Measurements from ENCODE around the gene DPEP2. TPM values are rescaled to one million over a fixed set of nuclear protein-coding genes. Genes with fewer than 3 reads are reported as not detected.
A peak's percentile ranks its signal among the peaks of the same experiment; 100 is the strongest.

The DPEP2 gene
- total and polyA plus RNA-seq, 8 donors: 0.61 to 5.2 (median 1.7) TPM; not detected in 2

- Histone ChIP-seq H3K27me3 (no peaks in the 10 kb centered on the region), H3K27ac (peak overlapping the region; percentile 2 to 80 (median 72)), H3K9me3 (no peaks in the 10 kb centered on the region), H3K4me3 (peak overlapping the region; percentile 36 to 44 (median 42)), H3K4me1 (peaks cover 11 to 21% (median 13%) of the 10 kb centered on the region in 4 donors), H3K36me3 (no peaks in the 10 kb centered on the region)
- intact Hi-C loops (cut with DNase I; ENCODE audit: low total_unique reads): loop anchor here (5.0 kb wide), 1 partner anchor 44 kb away; no protein-coding TSS in a partner anchor
- WGBS, 5 donors: 12 to 57% (median 18%) methylated on average over 9 to 39 of the region's 39 CpGs
- peak in 2 of 3 donors; percentile 7 to 51 for TF ChIP-seq POLR2AphosphoS5 (IDR thresholded peaks at IDR 0.05)
- no peak for TF ChIP-seq EP300 (IDR thresholded peaks at IDR 0.05)
- TF ChIP-seq POLR2A (IDR thresholded peaks at IDR 0.05): no peak
- TF ChIP-seq CTCF (IDR thresholded peaks at IDR 0.05): peak in 6 of 7 experiments; percentile 50 to 100 (median 96)
- DNase-seq: peak; percentile 82 to 93
Measured at GRCh38 chr16:67993207-67994039, 5.9 kb downstream of the DPEP2 start.

GRCh38 chr16:67992661-67993206, 6.5 kb downstream of the DPEP2 start:
- H3K9me3 ChIP-seq: no peaks in the 10 kb centered on the region
- intact Hi-C loops (cut with DNase I; ENCODE audit: low total_unique reads): loop anchor here (5.0 kb wide), 1 partner anchor 45 kb away; no protein-coding TSS in a partner anchor
- H3K27me3 ChIP-seq: no peaks in the 10 kb centered on the region
- WGBS, 5 donors: 57 to 75% (median 73%) methylated on average over 8 to 20 of the region's 20 CpGs
- peak overlapping the region in 3 of 5 donors; percentile 55 to 80 (median 80) for H3K27ac ChIP-seq
- H3K4me1 ChIP-seq: peaks cover 11 to 16% (median 13%) of the 10 kb centered on the region in 4 donors
- DNase-seq: no peak
- TF ChIP-seq CTCF (IDR thresholded peaks at IDR 0.05) (no peak), POLR2AphosphoS5 (IDR thresholded peaks at IDR 0.05) (no peak), POLR2A (IDR thresholded peaks at IDR 0.05) (no peak)
- H3K36me3 ChIP-seq: no peaks in the 10 kb centered on the region
- H3K4me3 ChIP-seq: peak overlapping the region in 3 of 4 donors; percentile 36 to 43 (median 42)

GRCh38 chr16:67990018-67990386, 9.3 kb downstream of the DPEP2 start:
- intact Hi-C loops (cut with DNase I; ENCODE audit: low total_unique reads): loop anchor here (5.0 kb wide), 1 partner anchor 47 kb away; no protein-coding TSS in a partner anchor

More at GRCh38 chr16:67990018-67990386, 9.3 kb downstream of the DPEP2 start:
- H3K9me3 ChIP-seq: no peaks in the 10 kb centered on the region
- no peak overlapping the region for H3K4me3 ChIP-seq
- 76 to 84% (median 81%) methylated on average over 5 to 6 of the region's 6 CpGs for WGBS, 5 donors
- H3K36me3 ChIP-seq: no peaks in the 10 kb centered on the region
- TF ChIP-seq EP300 (IDR thresholded peaks at IDR 0.05): no peak
- no peak for TF ChIP-seq POLR2AphosphoS5 (IDR thresholded peaks at IDR 0.05)
- no peak for TF ChIP-seq POLR2A (IDR thresholded peaks at IDR 0.05)
- TF ChIP-seq CTCF (IDR thresholded peaks at IDR 0.05): no peak
- no peaks in the 10 kb centered on the region for H3K27me3 ChIP-seq
- DNase-seq: no peak
- no peak overlapping the region for H3K27ac ChIP-seq
- H3K4me1 ChIP-seq: peaks cover 11 to 23% (median 16%) of the 10 kb centered on the region in 4 donors

Measured in stomach (tissue), 9 donors.